HepG2 (cell line): ENCODE data around the gene IQGAP3. TPM values are rescaled to one million over a fixed set of nuclear protein-coding genes. Genes with fewer than 3 reads are reported as not detected.

Experiments used
- ATAC-seq: fragments of 200-7000 bp; cut with Tn5 transposase; 3 replicates; pipeline ENCODE4 v1.9.1; 2020; ENCODE audit warnings: mild to moderate bottlenecking, moderate library complexity
- BruUV-seq: library from RNA; stranded (reverse); fragments of 400-500 nt; replicated peaks from 2 replicates; lab custom pipeline; 2021; lab: Mats Ljungman, UMichigan
- CTCF ChIA-PET: fragments of 300-600 bp; formaldehyde crosslinking; extraction: SDS; loops from one replicate; lab custom pipeline; 2021; ENCODE audit warnings: low total read pairs, inconsistent platforms, low intra/inter-chr PET ratio; lab: Yijun Ruan, JAX
- POLR2A ChIA-PET: fragments of 350-600 bp; sonication (Branson Sonifier 250); formaldehyde crosslinking; loops from one replicate; lab custom pipeline; 2020; ENCODE audit warnings: antibody characterized with exemption, inconsistent platforms; lab: Yijun Ruan, JAX
- DNase-seq: peaks from one replicate; pipeline ENCODE4 v3.0.0-alpha.2; 2015; ENCODE audit warnings: low spot score
- FAIRE-seq: peaks from 3 replicates; lab custom pipeline; 2011; peaks lifted over from hg19 to GRCh38; lab: Jason Lieb, UNC
- H2AFZ ChIP-seq: one replicate; pipeline ENCODE4 v1.6.1; 2011; ENCODE audit warnings: low read length, inconsistent platforms
- H3K27ac ChIP-seq: fragments of 300-600 bp; 3 replicates; pipeline ENCODE4 v1.8.0; 2011; ENCODE audit warnings: mixed run types, mild to moderate bottlenecking, mixed read lengths, low read length, inconsistent platforms; ENCODE audit not compliant: insufficient read depth; ENCODE audit errors: extremely low read length
- H3K27me3 ChIP-seq, 2 experiments: fragments of 200-600 bp in 1 of 2; 2 replicates in 1 of 2; 3 replicates in 1 of 2; pipeline versions ENCODE4 v1.6.0 to v1.8.0; 2011; ENCODE audit warnings: low read length in 2 of 2, mild to moderate bottlenecking in 2 of 2, moderate library complexity in 2 of 2, inconsistent platforms in 1 of 2; ENCODE audit not compliant: insufficient read depth in 2 of 2, control insufficient read depth in 1 of 2
- H3K36me3 ChIP-seq, 2 experiments: fragments of 200-600 bp in 1 of 2; replicated peaks in 1 of 2; 2 replicates in 1 of 2; 3 replicates in 1 of 2; pipeline versions ENCODE4 v1.5.1 to v1.8.0; 2011; ENCODE audit warnings: low read length in 2 of 2, inconsistent platforms in 1 of 2; ENCODE audit not compliant: insufficient read depth in 2 of 2, control insufficient read depth in 1 of 2
- H3K4me1 ChIP-seq: 2 replicates; pipeline ENCODE4 v1.5.1; 2012; ENCODE audit warnings: low read length, inconsistent platforms; ENCODE audit not compliant: insufficient read depth
- H3K4me2 ChIP-seq: 2 replicates; pipeline ENCODE4 v1.6.0; 2011; ENCODE audit warnings: low read depth, low read length, inconsistent platforms
- H3K4me3 ChIP-seq, 3 experiments: fragments of 200-600 bp in 1 of 3; sonication (generic), shearing (Covaris generic) in 1 of 3; replicated peaks in 1 of 3; 2 replicates each; pipeline ENCODE4 v1.5.1; 2011 to 2016; ENCODE audit warnings: low read length in 3 of 3, inconsistent platforms in 2 of 3, low read depth in 2 of 3, mild to moderate bottlenecking in 2 of 3, control low read depth in 1 of 3, mixed read lengths in 1 of 3; ENCODE audit not compliant: insufficient read depth in 1 of 3
- H3K79me2 ChIP-seq: one replicate; pipeline ENCODE4 v1.6.1; 2011; ENCODE audit warnings: low read length, inconsistent platforms; ENCODE audit not compliant: insufficient read depth
- H3K9ac ChIP-seq: 2 replicates; pipeline ENCODE4 v1.6.0; 2011; ENCODE audit warnings: mild to moderate bottlenecking, low read depth, low read length, inconsistent platforms; ENCODE audit not compliant: insufficient read depth
- H3K9me3 ChIP-seq: 2 replicates; pipeline ENCODE4 v1.5.1; 2012; ENCODE audit warnings: mild to moderate bottlenecking, low read length
- H4K20me1 ChIP-seq: 2 replicates; pipeline ENCODE4 v1.6.0; 2011; ENCODE audit warnings: inconsistent platforms, mild to moderate bottlenecking, low read length, moderate library complexity; ENCODE audit not compliant: insufficient read depth
- MZF1 ChIP-seq: sonication (generic); formaldehyde crosslinking; IDR thresholded peaks from 2 replicates; pipeline ENCODE4 v1.8.1; 2023; ENCODE audit warnings: mild to moderate bottlenecking, missing genetic modification reagents, borderline replicate concordance
- NR2F2 ChIP-seq: IDR thresholded peaks from 2 replicates; pipeline ENCODE4 v1.6.1; 2012; ENCODE audit warnings: low read depth, inconsistent platforms, borderline replicate concordance
- SUZ12 ChIP-seq: fragments of 150-350 bp; IDR thresholded peaks from 2 replicates; pipeline ENCODE4 v1.6.1; 2014; ENCODE audit warnings: low read depth, low read length
- ZFP62 ChIP-seq: sonication (generic); formaldehyde crosslinking; IDR thresholded peaks from 2 replicates; pipeline ENCODE4 v1.4.0; 2020; ENCODE audit warnings: missing genetic modification reagents
- ZNF121 ChIP-seq: sonication (generic); formaldehyde crosslinking; IDR thresholded peaks from 2 replicates; pipeline ENCODE4 v1.5.0; 2020; ENCODE audit warnings: mild to moderate bottlenecking, missing genetic modification reagents
- ZNF280D ChIP-seq: sonication (generic); formaldehyde crosslinking; IDR thresholded peaks from 2 replicates; pipeline ENCODE4 v1.5.1; 2020; ENCODE audit warnings: mild to moderate bottlenecking, missing genetic modification reagents
- WGBS: methylation state at CpG from one replicate; pipeline ENCODE4 v1.1.6; 2017; ENCODE audit warnings: low lambda C conversion rate; 5-methylcytosine and 5-hydroxymethylcytosine counted together
- in situ Hi-C: cut with HindIII; loops from 2 replicates; pipeline ENCODE4 v1.10.0; 2017; ENCODE audit warnings: low pct_unique_long_range_greater_than_20kb; ENCODE audit not compliant: extremely low pct_ligation_motif_present
- intact Hi-C: fragments of 100-400 bp; cut with micrococcal nuclease; formaldehyde crosslinking; loops from one replicate; pipeline ENCODE4 v1.10.0; 2022; ENCODE audit not compliant: unreplicated experiment
- polyA plus RNA-seq, 8 experiments: library from polyadenylated mRNA; depleted of rRNA in 3 of 8; stranded (reverse) in 7 of 8; unstranded in 1 of 8; fragments of >200 nt; fragmentation: Illumina TruSeq in 4 of 8; extraction: Trizol in 4 of 8; gene quantifications; 2 replicates each; pipeline versions ENCODE4 v1.2.1 to v1.2.3, GENCODE V29; 2011 to 2016; ENCODE audit warnings: low read depth in 4 of 8, missing spikeins in 1 of 8, mixed read lengths in 1 of 8; ENCODE audit not compliant: insufficient read depth in 1 of 8
- total RNA-seq, 5 experiments: library from RNA; depleted of rRNA; stranded (reverse); fragments of >200 nt; fragmentation: Illumina TruSeq; extraction: Trizol; gene quantifications; 2 replicates each; pipeline ENCODE4 v1.2.3, GENCODE V29; 2016; ENCODE audit warnings: low read depth in 1 of 5

IQGAP3 gene
- total and polyA plus RNA-seq, 2 of the 13 experiments (the other 11 are each of a cell fraction or from before 2014, with no cell fraction given), result 13.5 to 14.1 TPM

GRCh38 chr1:156496211-156496761 lies 76.1 kb downstream of the IQGAP3 start:
- intact Hi-C loops, result no loop called here
- WGBS, result 83% methylated on average over 10 of the region's 10 CpGs
- no peak overlapping the region for H3K9ac ChIP-seq
- H3K27me3 ChIP-seq, result no peaks in the 10 kb centered on the region
- in situ Hi-C loops, result no loop called here
- no peak for TF ChIP-seq MZF1 (CRISPR knock-in tag)
- TF ChIP-seq ZFP62 (CRISPR knock-in tag), result no peak
- TF ChIP-seq SUZ12, result no peak
- H3K79me2 ChIP-seq, result peaks cover 35% of the 10 kb centered on the region
- CTCF ChIA-PET, result no interaction called here
- H2AFZ ChIP-seq, result no peak overlapping the region
- ATAC-seq, result no peak
- H3K27ac ChIP-seq, result no peak overlapping the region
- peaks cover 2 to 7% of the 10 kb centered on the region in 2 experiments; a peak in 1 of 5 replicates for H3K36me3 ChIP-seq
- BruUV-seq, result no TSS peak
- POLR2A ChIA-PET, result interaction anchor here (1.5 kb wide), 1 partner anchor 39 kb away, joined by 4 read pairs; no protein-coding TSS in a partner anchor
- no peak overlapping the region for H3K4me2 ChIP-seq
- peaks cover 74% of the 10 kb centered on the region for H4K20me1 ChIP-seq
- FAIRE-seq, result no peak
- no peak for DNase-seq
- no peaks in the 10 kb centered on the region for H3K9me3 ChIP-seq
- H3K4me1 ChIP-seq, result peaks cover 42% of the 10 kb centered on the region
- H3K4me3 ChIP-seq, result no peak overlapping the region

- no peak overlapping the region for H3K27ac ChIP-seq
- POLR2A ChIA-PET, result interaction anchor here (1.0 to 1.5 kb wide), 2 partner anchors 10 to 39 kb away, joined by 3 to 4 read pairs; no protein-coding TSS in a partner anchor
- no peak for DNase-seq
- no peak overlapping the region for H3K4me3 ChIP-seq
- no peak overlapping the region for H3K4me2 ChIP-seq
- intact Hi-C loops (no loop called here), in situ Hi-C loops (no loop called here)
- ATAC-seq, result no peak
- H3K27me3 ChIP-seq, result no peaks in the 10 kb centered on the region
- no TSS peak for BruUV-seq
- TF ChIP-seq ZNF280D (CRISPR knock-in tag) (no peak), ZNF121 (CRISPR knock-in tag) (peak; percentile 69; the same call in 1 of the 2 replicates), NR2F2 (no peak)
- no peaks in the 10 kb centered on the region for H3K9me3 ChIP-seq
- CTCF ChIA-PET, result no interaction called here
- H3K79me2 ChIP-seq, result peaks cover 41% of the 10 kb centered on the region
- no peak for FAIRE-seq
- H3K4me1 ChIP-seq, result peaks cover 42% of the 10 kb centered on the region
- peaks cover 2 to 7% of the 10 kb centered on the region in 2 experiments; a peak in 1 of 5 replicates for H3K36me3 ChIP-seq
- H4K20me1 ChIP-seq, result peaks cover 76% of the 10 kb centered on the region
- 95% methylated on average over 7 of the region's 9 CpGs for WGBS
- no peak overlapping the region for H3K9ac ChIP-seq
- no peak overlapping the region for H2AFZ ChIP-seq
Measured at GRCh38 chr1:156495401-156496140, 76.8 kb downstream of the IQGAP3 start.
